Epithelial cell of esophagus (primary cell): ENCODE measurements around the gene GFRA1.

ENCODE experiments used
- DNase-seq: peaks from one replicate; pipeline ENCODE4 v3.0.0; 2010; ENCODE audit warnings: low read depth
- H3K4me3 ChIP-seq: 2 replicates; pipeline ENCODE4 v1.5.1; 2011; ENCODE audit warnings: mild to moderate bottlenecking, low read length, control low read depth
- CTCF ChIP-seq: IDR thresholded peaks from 2 replicates; pipeline ENCODE4 v1.5.1; 2011; ENCODE audit warnings: low read depth, mild to moderate bottlenecking, low read length, control low read depth, inconsistent platforms; ENCODE audit not compliant: insufficient read depth; ENCODE audit errors: missing control alignments

GFRA1 gene

DNA sequence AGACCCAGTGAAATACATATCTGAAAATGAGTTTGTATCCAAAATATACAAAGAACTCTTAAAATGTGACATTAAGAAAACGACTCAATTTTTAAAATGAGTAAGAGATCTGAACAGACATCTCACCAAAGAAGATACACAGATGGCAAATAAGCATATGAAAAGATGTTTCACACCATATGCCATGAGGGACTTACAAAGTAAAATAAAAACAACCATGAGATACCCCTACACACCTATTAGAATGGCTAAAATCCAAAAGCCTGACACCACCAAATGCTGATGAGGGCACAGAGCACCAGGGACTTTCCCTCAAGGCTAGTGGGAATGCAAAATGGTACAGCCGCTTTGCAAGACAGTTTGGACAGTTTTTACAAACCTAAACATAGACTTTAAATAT lies 27.9 kb downstream of the GFRA1 start:
- no peak overlapping the region for H3K4me3 ChIP-seq
- no peak for DNase-seq
- no peak for TF ChIP-seq CTCF

DNA sequence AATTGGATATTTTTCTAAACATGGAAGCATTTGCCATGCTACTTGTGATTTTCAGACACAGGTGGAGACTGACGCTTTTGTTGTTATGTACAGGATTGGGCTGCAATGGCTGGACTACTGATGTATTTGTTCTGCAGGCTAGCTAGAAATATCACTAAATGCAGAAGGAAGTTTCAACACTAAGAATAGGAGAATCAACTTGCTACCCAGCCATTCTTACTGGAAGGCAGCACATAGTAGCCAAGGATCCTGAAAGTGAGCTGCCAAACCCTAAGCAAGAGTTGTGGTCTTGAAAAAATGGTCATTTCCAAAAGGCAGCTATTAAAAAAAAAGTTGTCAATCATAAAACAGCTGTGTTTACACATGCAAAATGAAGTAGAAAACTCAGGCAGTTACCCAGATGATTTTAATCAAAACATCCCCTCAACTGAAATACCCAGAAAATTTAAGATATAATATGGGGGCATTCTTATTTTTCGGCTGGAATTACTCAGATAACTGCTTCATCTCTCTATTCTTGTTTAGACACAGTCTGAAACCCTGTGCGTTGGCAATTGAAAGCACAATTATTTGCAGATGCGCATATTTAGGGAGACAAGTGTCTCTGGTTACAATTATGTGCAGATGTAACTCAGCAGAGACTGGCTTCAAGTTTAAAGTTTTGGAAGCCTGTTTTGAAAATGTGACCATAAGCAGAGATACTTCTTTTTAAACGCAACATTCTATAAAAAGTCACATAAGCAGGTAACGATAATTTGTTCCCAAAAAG lies 31.2 kb downstream of the GFRA1 start:
- TF ChIP-seq CTCF: no peak
- no peak for DNase-seq
- H3K4me3 ChIP-seq: no peak overlapping the region

- TF ChIP-seq CTCF: no peak
- H3K4me3 ChIP-seq: no peak overlapping the region
- DNase-seq: no peak
These were observed 31.9 kb downstream of the GFRA1 start for GRCh38 chr10:116241085-116241484.

GRCh38 chr10:116240157-116240950 lies 32.7 kb downstream of the GFRA1 start:
- DNase-seq: no peak
- no peak for TF ChIP-seq CTCF
- no peak overlapping the region for H3K4me3 ChIP-seq

- no peak for DNase-seq
- no peak for TF ChIP-seq CTCF
- H3K4me3 ChIP-seq: no peak overlapping the region
These were observed 33.8 kb downstream of the GFRA1 start for GRCh38 chr10:116239229-116239628.

GRCh38 chr10:116237970-116238369 lies 35.0 kb downstream of the GFRA1 start:
- DNase-seq: no peak
- H3K4me3 ChIP-seq: no peak overlapping the region
- TF ChIP-seq CTCF: no peak
